ENCODE data around the gene C1QL1.

DNA sequence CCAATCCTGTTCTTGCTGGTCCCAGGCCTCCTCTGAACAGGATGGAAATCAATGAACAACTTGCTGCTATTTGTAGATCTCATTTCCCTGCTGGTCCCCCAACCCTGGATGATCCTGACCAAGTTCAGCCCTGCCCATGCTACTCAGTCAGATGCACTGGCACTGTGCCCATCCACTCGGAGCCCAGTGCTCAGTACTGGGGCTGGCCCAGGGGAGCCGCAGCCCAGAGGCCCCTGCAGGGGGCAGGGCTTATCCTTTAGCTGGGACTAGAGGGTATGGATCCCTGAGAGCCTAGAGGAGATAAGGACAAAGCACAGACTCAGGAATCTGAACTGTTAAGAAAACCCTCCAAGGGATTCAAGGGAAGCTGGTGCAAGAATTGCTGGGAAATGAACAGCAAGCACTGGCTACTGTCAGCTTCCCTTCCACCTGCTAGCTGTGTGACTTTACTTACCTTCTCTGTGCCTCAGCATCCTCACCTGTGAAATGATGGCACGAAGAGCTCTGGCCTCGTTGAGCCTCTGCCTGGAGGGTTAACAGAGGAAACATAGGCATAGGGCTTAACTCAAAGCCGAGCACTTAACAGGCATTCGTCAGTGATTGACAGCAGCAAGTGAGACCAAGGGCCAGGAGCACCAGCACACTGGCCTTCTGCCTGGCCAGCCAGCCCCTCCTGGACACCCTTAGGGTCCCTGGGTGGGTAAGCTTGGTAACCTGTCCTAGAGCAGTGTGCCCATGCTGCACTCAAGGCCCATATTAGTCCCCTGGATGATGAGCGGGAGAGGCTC is 29.8 kb upstream of the C1QL1 start:
- TF ChIP-seq CTCF (IDR thresholded peaks at IDR 0.05; ENCODE audit: low read depth, low read length): no peak
- TF ChIP-seq EZH2phosphoT487 (IDR thresholded peaks at IDR 0.05; ENCODE audit: low read depth): no peak
